ENCODE data around the gene ACTRT2. TPM values are rescaled to one million over a fixed set of nuclear protein-coding genes. Genes with fewer than 3 reads are reported as not detected.

ACTRT2 gene
- total and polyA plus RNA-seq, 2 donors (not counting 1 experiment from before 2014, with no cell fraction given), result not detected

DNA sequence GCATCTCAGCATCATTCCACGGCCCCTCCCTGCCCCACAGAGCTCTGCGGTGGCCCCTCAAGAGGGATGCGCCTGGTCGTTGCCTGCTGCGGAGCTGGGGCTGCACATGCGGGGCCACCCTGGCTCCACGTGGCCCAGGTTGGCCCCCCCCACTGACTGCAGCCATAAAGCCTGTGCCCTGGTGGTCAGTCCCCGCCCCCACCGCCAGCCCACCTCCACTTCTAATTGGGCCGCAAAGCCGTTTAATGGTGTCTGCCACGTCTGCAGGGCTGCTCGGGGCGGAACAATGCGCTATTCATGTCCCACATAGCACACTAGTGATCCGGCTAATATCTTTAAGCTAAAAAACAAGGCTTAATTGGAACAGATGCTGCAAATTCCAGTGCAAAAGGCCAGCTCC is 33.5 kb upstream of the ACTRT2 start:
- POLR2A ChIA-PET, result no interaction called here
- Histone ChIP-seq H3K4me3 (ENCODE audit: control extremely low read depth in 1 of 5, extremely low read depth in 1 of 5, insufficient read depth in 1 of 5, low read depth in 2 of 5, low read length in 4 of 5) (no peak overlapping the region), H3K27me3 (replicated peaks in 1 of 4; ENCODE audit: control extremely low read depth in 1 of 4, control insufficient read depth in 3 of 4, insufficient read depth in 4 of 4, low read length in 3 of 4) (no peaks in the 10 kb centered on the region), H3K27ac (ENCODE audit: low read length in 2 of 2) (no peak overlapping the region), H3K36me3 (replicated peaks in 1 of 2; ENCODE audit: control extremely low read depth in 1 of 2, control insufficient read depth in 1 of 2, extremely low read depth in 1 of 2, insufficient read depth in 2 of 2, low read length in 1 of 2) (no peaks in the 10 kb centered on the region), H3K9ac (ENCODE audit: low read length) (no peak overlapping the region), H3K79me2 (ENCODE audit: control insufficient read depth, insufficient read depth, low read length) (no peaks in the 10 kb centered on the region), H2AFZ (ENCODE audit: insufficient read depth, low read depth, low read length, poor library complexity, severe bottlenecking) (no peak overlapping the region), H3K4me2 (replicated peaks; ENCODE audit: low read depth, low read length, poor library complexity, severe bottlenecking) (no peak overlapping the region), H3K9me3 (ENCODE audit: control extremely low read depth in 1 of 3, control insufficient read depth in 2 of 3, insufficient read depth in 1 of 3, low read length in 2 of 3) (peaks cover 0 to 15% (median under 1%) of the 10 kb centered on the region in 3 donors), H3K4me1 (ENCODE audit: control insufficient read depth in 2 of 2, insufficient read depth in 2 of 2, low read length in 2 of 2) (no peaks in the 10 kb centered on the region), H4K20me1 (ENCODE audit: control insufficient read depth, insufficient read depth, low read length, poor library complexity, severe bottlenecking) (no peaks in the 10 kb centered on the region)
- 93% methylated on average over 16 of the region's 16 CpGs for WGBS (ENCODE audit: insufficient coverage)
- Mint-ChIP-seq H3K4me1 (no peaks in the 10 kb centered on the region), H3K4me3 (no peak overlapping the region), H3K27ac (no peak overlapping the region), H3K9me3 (ENCODE audit: insufficient read depth) (peaks cover 4% of the 10 kb centered on the region), H3K27me3 (peaks cover 6% of the 10 kb centered on the region)
- ATAC-seq (ENCODE audit: low read depth), result no peak
- CTCF ChIA-PET, result no interaction called here
- TF ChIP-seq, protein P1, sequence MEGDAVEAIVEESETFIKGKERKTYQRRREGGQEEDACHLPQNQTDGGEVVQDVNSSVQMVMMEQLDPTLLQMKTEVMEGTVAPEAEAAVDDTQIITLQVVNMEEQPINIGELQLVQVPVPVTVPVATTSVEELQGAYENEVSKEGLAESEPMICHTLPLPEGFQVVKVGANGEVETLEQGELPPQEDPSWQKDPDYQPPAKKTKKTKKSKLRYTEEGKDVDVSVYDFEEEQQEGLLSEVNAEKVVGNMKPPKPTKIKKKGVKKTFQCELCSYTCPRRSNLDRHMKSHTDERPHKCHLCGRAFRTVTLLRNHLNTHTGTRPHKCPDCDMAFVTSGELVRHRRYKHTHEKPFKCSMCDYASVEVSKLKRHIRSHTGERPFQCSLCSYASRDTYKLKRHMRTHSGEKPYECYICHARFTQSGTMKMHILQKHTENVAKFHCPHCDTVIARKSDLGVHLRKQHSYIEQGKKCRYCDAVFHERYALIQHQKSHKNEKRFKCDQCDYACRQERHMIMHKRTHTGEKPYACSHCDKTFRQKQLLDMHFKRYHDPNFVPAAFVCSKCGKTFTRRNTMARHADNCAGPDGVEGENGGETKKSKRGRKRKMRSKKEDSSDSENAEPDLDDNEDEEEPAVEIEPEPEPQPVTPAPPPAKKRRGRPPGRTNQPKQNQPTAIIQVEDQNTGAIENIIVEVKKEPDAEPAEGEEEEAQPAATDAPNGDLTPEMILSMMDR (IDR thresholded peaks at IDR 0.05), result no peak
- TF ChIP-seq EZH2 (IDR thresholded peaks at IDR 0.05; ENCODE audit: borderline replicate concordance, insufficient read depth, low read depth, low read length, poor library complexity, severe bottlenecking), result no peak
- no peak for DNase-seq
- intact Hi-C loops (cut with micrococcal nuclease), result no loop called here

- CTCF ChIA-PET, result no interaction called here
Observed at GRCh38 chr1:2988256-2988655, 33.0 kb upstream of the ACTRT2 start.

More at GRCh38 chr1:2988256-2988655, 33.0 kb upstream of the ACTRT2 start:
- H4K20me1 ChIP-seq (ENCODE audit: control insufficient read depth, insufficient read depth, low read length, poor library complexity, severe bottlenecking), result no peaks in the 10 kb centered on the region
- H3K4me1 ChIP-seq (ENCODE audit: control insufficient read depth in 2 of 2, insufficient read depth in 2 of 2, low read length in 2 of 2), result no peaks in the 10 kb centered on the region
- no peak overlapping the region for H2AFZ ChIP-seq (ENCODE audit: insufficient read depth, low read depth, low read length, poor library complexity, severe bottlenecking)
- DNase-seq, result no peak
- H3K27ac ChIP-seq (ENCODE audit: low read length in 2 of 2), result no peak overlapping the region
- no peaks in the 10 kb centered on the region for H3K79me2 ChIP-seq (ENCODE audit: control insufficient read depth, insufficient read depth, low read length)
- H3K36me3 ChIP-seq (replicated peaks in 1 of 2; ENCODE audit: control extremely low read depth in 1 of 2, control insufficient read depth in 1 of 2, extremely low read depth in 1 of 2, insufficient read depth in 2 of 2, low read length in 1 of 2), result no peaks in the 10 kb centered on the region
- Mint-ChIP-seq H3K27me3 (peaks cover 6% of the 10 kb centered on the region), H3K9me3 (ENCODE audit: insufficient read depth) (peaks cover 7% of the 10 kb centered on the region), H3K27ac (no peak overlapping the region), H3K4me3 (no peak overlapping the region), H3K4me1 (no peaks in the 10 kb centered on the region)
- H3K9me3 ChIP-seq (ENCODE audit: control extremely low read depth in 1 of 3, control insufficient read depth in 2 of 3, insufficient read depth in 1 of 3, low read length in 2 of 3), result peaks cover 0 to 15% (median 2%) of the 10 kb centered on the region in 3 donors
- intact Hi-C loops (cut with micrococcal nuclease), result no loop called here
- H3K4me3 ChIP-seq (ENCODE audit: control extremely low read depth in 1 of 5, extremely low read depth in 1 of 5, insufficient read depth in 1 of 5, low read depth in 2 of 5, low read length in 4 of 5), result no peak overlapping the region
- TF ChIP-seq, protein P1 (IDR thresholded peaks at IDR 0.05), result no peak
- no peak for TF ChIP-seq EZH2 (IDR thresholded peaks at IDR 0.05; ENCODE audit: borderline replicate concordance, insufficient read depth, low read depth, low read length, poor library complexity, severe bottlenecking)
- 88% methylated on average over 10 of the region's 10 CpGs for WGBS (ENCODE audit: insufficient coverage)
- H3K4me2 ChIP-seq (replicated peaks; ENCODE audit: low read depth, low read length, poor library complexity, severe bottlenecking), result no peak overlapping the region
- POLR2A ChIA-PET, result no interaction called here
- H3K27me3 ChIP-seq (replicated peaks in 1 of 4; ENCODE audit: control extremely low read depth in 1 of 4, control insufficient read depth in 3 of 4, insufficient read depth in 4 of 4, low read length in 3 of 4), result no peaks in the 10 kb centered on the region
- no peak for ATAC-seq (ENCODE audit: low read depth)
- no peak overlapping the region for H3K9ac ChIP-seq (ENCODE audit: low read length)
